Lower leg skin (tissue), 3 donors: ENCODE results near the gene OR4B1.

Experiments
- POLR2A ChIP-seq, 2 donors: fragments of 450-650 bp; IDR thresholded peaks; one replicate each; pipeline ENCODE4 v1.6.1; 2016 to 2017; ENCODE audit warnings: antibody characterized with exemption in 2 of 2, mild to moderate bottlenecking in 1 of 2, moderate library complexity in 1 of 2
- TF ChIP-seq, protein P1 (sequence below), 3 donors: fragments of 450-650 bp; IDR thresholded peaks; one replicate each; pipeline ENCODE4 v1.5.1; 2016; ENCODE audit warnings: antibody characterized with exemption in 3 of 3, mild to moderate bottlenecking in 3 of 3, moderate library complexity in 2 of 3

DNA sequence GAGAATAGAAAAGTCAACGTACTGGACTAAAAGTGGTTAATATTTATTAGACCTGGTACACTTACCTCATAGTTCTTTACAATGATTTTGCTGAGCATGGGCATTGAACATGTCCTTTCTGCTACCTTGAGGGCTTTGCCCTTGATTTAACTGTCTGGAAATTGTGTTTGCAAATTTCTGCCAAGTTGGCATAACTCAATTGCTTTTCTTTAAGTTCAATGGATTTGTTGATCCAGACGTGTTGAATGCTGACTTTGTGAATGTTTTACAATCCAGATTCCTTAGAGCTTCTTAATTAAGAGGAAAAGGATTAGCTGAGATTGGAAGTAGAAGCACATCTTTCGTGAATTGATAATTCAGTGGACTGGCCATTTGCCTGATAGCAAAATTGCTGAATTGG is 21.1 kb downstream of the OR4B1 start:
- TF ChIP-seq, protein P1, sequence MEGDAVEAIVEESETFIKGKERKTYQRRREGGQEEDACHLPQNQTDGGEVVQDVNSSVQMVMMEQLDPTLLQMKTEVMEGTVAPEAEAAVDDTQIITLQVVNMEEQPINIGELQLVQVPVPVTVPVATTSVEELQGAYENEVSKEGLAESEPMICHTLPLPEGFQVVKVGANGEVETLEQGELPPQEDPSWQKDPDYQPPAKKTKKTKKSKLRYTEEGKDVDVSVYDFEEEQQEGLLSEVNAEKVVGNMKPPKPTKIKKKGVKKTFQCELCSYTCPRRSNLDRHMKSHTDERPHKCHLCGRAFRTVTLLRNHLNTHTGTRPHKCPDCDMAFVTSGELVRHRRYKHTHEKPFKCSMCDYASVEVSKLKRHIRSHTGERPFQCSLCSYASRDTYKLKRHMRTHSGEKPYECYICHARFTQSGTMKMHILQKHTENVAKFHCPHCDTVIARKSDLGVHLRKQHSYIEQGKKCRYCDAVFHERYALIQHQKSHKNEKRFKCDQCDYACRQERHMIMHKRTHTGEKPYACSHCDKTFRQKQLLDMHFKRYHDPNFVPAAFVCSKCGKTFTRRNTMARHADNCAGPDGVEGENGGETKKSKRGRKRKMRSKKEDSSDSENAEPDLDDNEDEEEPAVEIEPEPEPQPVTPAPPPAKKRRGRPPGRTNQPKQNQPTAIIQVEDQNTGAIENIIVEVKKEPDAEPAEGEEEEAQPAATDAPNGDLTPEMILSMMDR (IDR thresholded peaks at IDR 0.05), result no peak
- TF ChIP-seq POLR2A (IDR thresholded peaks at IDR 0.05), result no peak
